Stimulated activated naive CD8-positive, alpha-beta T cell treated with anti-CD3 and anti-CD28 coated beads, Interleukin-15, Interleukin-2, amounts not matched to agents 100 ng/mL and 50 ng/mL, for 24 hours (primary cell): ENCODE results near the gene ACAP2.
A peak's percentile ranks its signal among the peaks of the same experiment; 100 is the strongest.

Source experiments
- H3K27ac Mint-ChIP-seq: one replicate; pipeline ENCODE4 v1.8.0; 2021; ENCODE audit warnings: mild to moderate bottlenecking, mixed read lengths
- H3K27me3 Mint-ChIP-seq: one replicate; pipeline ENCODE4 v1.8.0; 2021; ENCODE audit warnings: mixed read lengths
- H3K36me3 Mint-ChIP-seq: one replicate; pipeline ENCODE4 v1.8.0; 2021; ENCODE audit warnings: low read depth, mixed read lengths
- H3K4me1 Mint-ChIP-seq: one replicate; pipeline ENCODE4 v1.8.0; 2021; ENCODE audit warnings: low read depth, mixed read lengths
- H3K4me3 Mint-ChIP-seq: one replicate; pipeline ENCODE4 v1.8.0; 2021; ENCODE audit warnings: mild to moderate bottlenecking, mixed read lengths
- H3K9me3 Mint-ChIP-seq: one replicate; pipeline ENCODE4 v1.8.0; 2021; ENCODE audit warnings: mixed read lengths

Gene ACAP2

DNA sequence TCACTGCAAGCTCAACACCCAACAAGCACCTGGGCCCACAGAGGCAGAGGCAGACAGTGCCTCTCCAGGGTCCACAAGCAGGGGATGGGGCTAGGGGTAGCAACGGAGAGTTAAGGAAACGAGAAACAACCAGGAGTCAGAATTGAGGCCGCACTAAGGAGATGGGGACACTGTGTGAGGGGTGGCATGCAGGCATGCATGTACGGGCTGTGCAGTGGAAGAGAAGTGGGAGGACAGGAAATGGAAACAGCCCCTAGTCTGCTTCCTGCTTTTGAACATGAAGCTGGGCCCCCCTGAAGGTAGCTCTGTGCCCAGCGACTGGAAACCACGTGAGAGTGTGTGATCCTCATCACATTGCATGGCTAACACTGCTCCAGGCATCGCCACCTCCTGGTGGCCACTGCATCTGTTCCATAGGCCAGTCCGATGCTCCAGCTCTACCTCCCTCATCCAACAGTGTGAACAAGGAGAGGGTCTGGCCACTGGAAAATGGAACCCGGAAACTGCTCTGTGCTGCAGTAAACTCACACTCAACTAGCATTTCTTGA lies 215.8 kb downstream of the ACAP2 start:
- H3K9me3 Mint-ChIP-seq = peaks cover 8% of the 10 kb centered on the region

DNA sequence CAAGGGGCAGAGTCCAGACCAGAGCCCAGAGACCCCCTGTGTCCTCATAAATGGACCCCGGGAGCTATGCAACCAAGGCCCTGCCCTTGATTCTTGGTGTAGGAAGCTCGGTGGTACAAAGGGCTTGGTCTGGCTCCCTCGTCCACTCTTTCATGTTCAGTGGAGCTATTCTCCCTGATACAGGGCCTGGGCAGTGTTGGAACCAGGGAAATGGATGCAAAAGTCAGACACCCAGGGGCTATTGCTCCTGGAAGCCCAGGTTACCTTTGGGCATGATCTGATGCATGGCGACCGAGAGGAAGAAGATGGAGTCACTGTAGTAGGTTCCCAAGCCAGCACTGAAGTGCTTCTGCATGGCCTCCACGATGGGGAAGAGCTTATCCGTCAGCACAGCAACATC lies 216.4 kb downstream of the ACAP2 start:
- H3K36me3 Mint-ChIP-seq = peaks cover 11% of the 10 kb centered on the region

More for the DNA sequence above, 215.8 kb downstream of the ACAP2 start:
- Mint-ChIP-seq H3K4me3 (no peak overlapping the region), H3K4me1 (peaks cover 22% of the 10 kb centered on the region), H3K27ac (peak overlapping the region; percentile 47), H3K27me3 (no peaks in the 10 kb centered on the region), H3K36me3 (peaks cover 11% of the 10 kb centered on the region)

DNA sequence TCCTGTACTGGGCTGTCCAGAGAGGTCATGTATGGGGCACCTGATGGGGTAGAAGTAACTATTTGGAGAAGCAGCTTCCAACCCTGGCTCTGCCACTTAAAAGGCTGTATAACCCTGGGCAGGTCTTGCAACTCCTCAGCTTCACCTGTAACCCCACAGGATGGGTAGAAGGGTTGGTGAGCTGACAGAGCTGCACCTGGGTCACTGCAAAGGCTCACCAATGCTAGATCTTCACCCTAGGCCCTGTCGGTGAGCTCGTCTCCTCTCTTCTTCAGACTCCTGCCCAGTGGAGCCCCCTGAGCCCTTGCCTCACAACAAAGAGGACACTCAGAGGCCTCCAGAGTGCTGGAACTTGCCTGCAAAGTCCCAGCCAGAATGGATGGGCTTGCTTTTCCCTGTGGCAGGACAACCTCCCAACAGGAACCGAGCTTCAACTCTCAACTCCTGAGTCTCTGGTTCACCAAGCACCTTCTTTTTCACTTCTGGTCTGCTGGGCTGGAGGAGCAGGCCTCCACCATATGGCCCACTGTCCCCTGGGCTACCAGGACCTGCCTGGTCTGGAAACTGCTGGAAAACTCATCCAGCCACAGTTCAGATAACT lies 217.7 kb downstream of the ACAP2 start:
- Mint-ChIP-seq H3K36me3 (peaks cover 19% of the 10 kb centered on the region), H3K4me3 (no peak overlapping the region)

More for the DNA sequence above, 216.4 kb downstream of the ACAP2 start:
- Mint-ChIP-seq H3K9me3 (peaks cover 8% of the 10 kb centered on the region), H3K27ac (no peak overlapping the region), H3K4me3 (no peak overlapping the region), H3K4me1 (peaks cover 24% of the 10 kb centered on the region), H3K27me3 (no peaks in the 10 kb centered on the region)

More for the DNA sequence above, 217.7 kb downstream of the ACAP2 start:
- Mint-ChIP-seq H3K27ac (no peak overlapping the region), H3K4me1 (peaks cover 31% of the 10 kb centered on the region), H3K9me3 (peaks cover 3% of the 10 kb centered on the region), H3K27me3 (no peaks in the 10 kb centered on the region)
